ENCODE results near the gene MOB2.

The MOB2 gene

GRCh38 chr11:1504138-1504537 lies 17.6 kb upstream of the MOB2 start:
- no peak for DNase-seq (ENCODE audit: low read depth in 3 of 3)

GRCh38 chr11:1503708-1504104 lies 17.1 kb upstream of the MOB2 start:
- DNase-seq (ENCODE audit: low read depth in 3 of 3): no peak

GRCh38 chr11:1502954-1503707 lies 16.6 kb upstream of the MOB2 start:
- DNase-seq (ENCODE audit: low read depth in 3 of 3): no peak

- no peak for DNase-seq (ENCODE audit: low read depth in 3 of 3)
Measured at GRCh38 chr11:1502168-1502953, 15.8 kb upstream of the MOB2 start.

- DNase-seq (ENCODE audit: low read depth in 3 of 3): no peak
Measured at GRCh38 chr11:1501421-1502167, 15.0 kb upstream of the MOB2 start.

- DNase-seq (ENCODE audit: low read depth in 3 of 3): no peak
Measured at GRCh38 chr11:1500466-1501420, 14.2 kb upstream of the MOB2 start.

- no peak for DNase-seq (ENCODE audit: low read depth in 3 of 3)
Measured at GRCh38 chr11:1499899-1500298, 13.3 kb upstream of the MOB2 start.

- no peak for DNase-seq (ENCODE audit: low read depth in 3 of 3)
Measured at GRCh38 chr11:1499261-1499890, 12.8 kb upstream of the MOB2 start.

GRCh38 chr11:1498262-1498661 lies 11.7 kb upstream of the MOB2 start:
- no peak for DNase-seq (ENCODE audit: low read depth in 3 of 3)

GRCh38 chr11:1497600-1497999 lies 11.0 kb upstream of the MOB2 start:
- DNase-seq (ENCODE audit: low read depth in 3 of 3): no peak

GRCh38 chr11:1496761-1497095 lies 10.1 kb upstream of the MOB2 start:
- DNase-seq (ENCODE audit: low read depth in 3 of 3): no peak

- no peak for DNase-seq (ENCODE audit: low read depth in 3 of 3)
Measured at GRCh38 chr11:1496091-1496760, 9.6 kb upstream of the MOB2 start.

- no peak for DNase-seq (ENCODE audit: low read depth in 3 of 3)
Measured at GRCh38 chr11:1494650-1495049, 8.1 kb upstream of the MOB2 start.

GRCh38 chr11:1493650-1494244 lies 7.2 kb upstream of the MOB2 start:
- no peak for DNase-seq (ENCODE audit: low read depth in 3 of 3)

GRCh38 chr11:1491379-1491778 lies 4.8 kb upstream of the MOB2 start:
- no peak for DNase-seq (ENCODE audit: low read depth in 3 of 3)

- no peak for DNase-seq (ENCODE audit: low read depth in 3 of 3)
Measured at GRCh38 chr11:1490651-1491050, 4.1 kb upstream of the MOB2 start.

- DNase-seq (ENCODE audit: low read depth in 3 of 3): no peak
Measured at GRCh38 chr11:1488575-1489180, 2.1 kb upstream of the MOB2 start.

- no peak for DNase-seq (ENCODE audit: low read depth in 3 of 3)
Measured at GRCh38 chr11:1487851-1488574, 1.4 kb upstream of the MOB2 start.
